HUES6 (cell line): Measurements from ENCODE around the gene TMEM250.

Source experiments
- H3K27ac ChIP-seq: 2 replicates; pipeline ENCODE4 v1.7.0; 2013; ENCODE audit warnings: low read depth, mild to moderate bottlenecking, low read length, inconsistent platforms
- H3K27me3 ChIP-seq: 2 replicates; pipeline ENCODE4 v1.6.1; 2013; ENCODE audit warnings: low read length; ENCODE audit not compliant: control insufficient read depth, insufficient read depth
- H3K36me3 ChIP-seq: 2 replicates; pipeline ENCODE4 v1.6.1; 2013; ENCODE audit warnings: low read length; ENCODE audit not compliant: control insufficient read depth, insufficient read depth
- H3K4me1 ChIP-seq: 2 replicates; pipeline ENCODE4 v1.6.1; 2013; ENCODE audit warnings: low read length; ENCODE audit not compliant: control insufficient read depth, insufficient read depth
- H3K4me3 ChIP-seq: 2 replicates; pipeline ENCODE4 v1.5.1; 2013; ENCODE audit warnings: low read depth, low read length
- H3K9ac ChIP-seq: one replicate; pipeline ENCODE4 v1.6.1; 2013; ENCODE audit warnings: mild to moderate bottlenecking, low read length
- H3K9me3 ChIP-seq: 2 replicates; pipeline ENCODE4 v1.6.1; 2013; ENCODE audit warnings: low read depth, low read length; ENCODE audit not compliant: control insufficient read depth, insufficient read depth

TMEM250 gene

DNA sequence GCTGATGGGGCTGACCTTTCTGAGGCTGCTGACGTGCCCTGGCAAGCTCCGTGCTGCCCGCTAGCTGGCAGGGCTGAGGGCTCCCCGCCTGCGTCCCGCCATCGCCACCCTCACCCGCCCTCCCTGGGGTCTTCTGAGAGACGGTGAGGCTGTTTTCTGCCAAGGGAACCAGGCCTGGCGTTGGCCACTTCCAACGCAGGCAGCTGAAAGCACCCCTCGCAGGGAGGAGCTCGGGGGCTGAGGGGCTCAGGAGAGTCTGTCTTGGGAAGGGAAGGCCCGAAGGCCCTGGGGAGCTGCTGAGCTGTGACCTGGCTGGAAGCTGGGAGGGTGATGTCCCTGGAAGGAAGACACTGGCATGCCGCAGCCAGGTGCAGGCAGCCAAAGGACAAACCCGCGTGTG is 9.8 kb upstream of the TMEM250 start:
- H3K27ac ChIP-seq = no peak overlapping the region
- H3K27me3 ChIP-seq = peaks cover 5% of the 10 kb centered on the region
- H3K9ac ChIP-seq = no peak overlapping the region
- H3K36me3 ChIP-seq = no peaks in the 10 kb centered on the region
- no peaks in the 10 kb centered on the region for H3K9me3 ChIP-seq
- peaks cover 8% of the 10 kb centered on the region for H3K4me1 ChIP-seq
- no peak overlapping the region for H3K4me3 ChIP-seq

DNA sequence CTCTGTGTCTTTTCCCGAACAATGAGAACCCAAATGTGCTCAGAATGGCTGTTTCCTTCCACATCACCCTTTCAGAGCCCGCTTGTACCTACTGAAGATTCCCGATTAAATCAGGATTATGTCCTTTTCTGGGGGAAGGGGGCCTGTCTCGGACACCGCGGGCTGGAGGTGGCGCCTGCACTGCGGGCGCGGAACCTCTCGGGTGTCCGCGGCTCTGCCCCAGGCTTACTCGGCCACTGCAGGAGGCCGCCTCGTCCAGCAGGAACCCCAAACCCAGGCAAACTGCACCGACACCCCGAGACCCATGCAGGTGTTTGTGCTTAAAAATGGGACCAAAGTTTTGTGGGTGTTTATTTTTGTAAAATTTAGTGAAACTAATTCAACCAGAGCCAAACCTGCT is 8.6 kb upstream of the TMEM250 start:
- H3K9ac ChIP-seq = no peak overlapping the region

DNA sequence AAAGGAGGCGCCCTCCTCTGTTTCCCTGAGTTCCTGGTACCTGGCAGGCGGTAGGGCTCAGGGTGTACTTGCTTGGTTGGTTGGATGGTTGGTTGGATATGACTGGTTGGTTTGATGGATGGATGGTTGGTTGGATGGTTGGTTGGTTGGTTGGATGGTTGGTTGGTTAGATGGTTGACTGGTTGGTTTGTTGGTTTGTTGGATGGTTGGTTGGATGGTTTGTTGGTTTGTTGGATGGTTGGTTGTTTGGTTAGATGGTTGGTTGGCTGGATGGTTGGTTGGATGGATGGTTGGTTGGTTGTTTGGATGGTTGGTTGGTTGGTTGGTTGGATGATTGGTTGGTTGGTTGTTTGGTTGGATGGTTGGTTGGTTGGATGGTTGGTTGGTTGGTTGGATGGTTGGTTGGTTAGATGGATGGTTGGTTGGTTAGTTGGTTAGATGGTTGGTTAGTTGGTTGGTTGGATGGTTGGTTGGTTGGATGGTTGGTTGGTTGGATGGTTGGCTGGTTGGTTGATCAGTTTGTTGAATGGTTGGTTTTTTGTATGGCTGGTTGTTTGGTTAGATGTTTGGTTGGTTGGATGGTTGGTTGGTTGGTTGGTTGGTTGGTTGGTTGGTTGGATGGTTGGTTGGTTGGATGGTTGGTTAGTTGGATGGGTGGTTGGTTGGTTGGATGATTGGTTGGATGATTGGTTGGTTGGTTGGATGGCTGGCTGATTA is 6.5 kb upstream of the TMEM250 start:
- Histone ChIP-seq H3K9me3 (no peaks in the 10 kb centered on the region), H3K27me3 (no peaks in the 10 kb centered on the region; the same call in 1 of the 2 replicates), H3K27ac (no peak overlapping the region), H3K4me3 (no peak overlapping the region), H3K36me3 (no peaks in the 10 kb centered on the region), H3K9ac (no peak overlapping the region), H3K4me1 (no peaks in the 10 kb centered on the region; the same call in 1 of the 2 replicates)

More for the DNA sequence above, 8.6 kb upstream of the TMEM250 start:
- Histone ChIP-seq H3K4me3 (no peak overlapping the region), H3K4me1 (peaks cover 8% of the 10 kb centered on the region), H3K27ac (no peak overlapping the region), H3K27me3 (peaks cover 3% of the 10 kb centered on the region), H3K36me3 (no peaks in the 10 kb centered on the region), H3K9me3 (no peaks in the 10 kb centered on the region)

- H3K4me1 ChIP-seq = peaks cover 5% of the 10 kb centered on the region
- no peaks in the 10 kb centered on the region for H3K9me3 ChIP-seq
- H3K36me3 ChIP-seq = no peaks in the 10 kb centered on the region
- no peak overlapping the region for H3K27ac ChIP-seq
- H3K27me3 ChIP-seq = no peaks in the 10 kb centered on the region; the same call in 1 of the 2 replicates
- no peak overlapping the region for H3K9ac ChIP-seq
- peak overlapping the region; percentile 22; the same call in 1 of the 2 replicates for H3K4me3 ChIP-seq
Observed at GRCh38 chr9:136122425-136123383, 4.0 kb upstream of the TMEM250 start.

GRCh38 chr9:136121801-136122200 is 3.1 kb upstream of the TMEM250 start:
- Histone ChIP-seq H3K9me3 (no peaks in the 10 kb centered on the region), H3K27ac (no peak overlapping the region), H3K4me3 (no peak overlapping the region), H3K36me3 (no peaks in the 10 kb centered on the region), H3K4me1 (peaks cover 12% of the 10 kb centered on the region), H3K9ac (no peak overlapping the region), H3K27me3 (no peaks in the 10 kb centered on the region; the same call in 1 of the 2 replicates)

- Histone ChIP-seq H3K27ac (no peak overlapping the region), H3K9me3 (no peaks in the 10 kb centered on the region), H3K9ac (no peak overlapping the region), H3K36me3 (peaks cover 5% of the 10 kb centered on the region), H3K4me3 (no peak overlapping the region), H3K4me1 (peaks cover 12% of the 10 kb centered on the region), H3K27me3 (no peaks in the 10 kb centered on the region; the same call in 1 of the 2 replicates)
Observed at GRCh38 chr9:136120438-136120844, 1.8 kb upstream of the TMEM250 start.

GRCh38 chr9:136119883-136120393 is 1.3 kb upstream of the TMEM250 start:
- peaks cover 10% of the 10 kb centered on the region for H3K36me3 ChIP-seq
- H3K4me3 ChIP-seq = peak overlapping the region; percentile 67
- no peaks in the 10 kb centered on the region; the same call in 1 of the 2 replicates for H3K27me3 ChIP-seq
- peaks cover 12% of the 10 kb centered on the region for H3K4me1 ChIP-seq
- H3K9me3 ChIP-seq = no peaks in the 10 kb centered on the region
- 0 out of 2 replicates have a peak overlapping the region, but pooled peaks have one; percentile 72 for H3K27ac ChIP-seq
- H3K9ac ChIP-seq = peak overlapping the region; percentile 83

- Histone ChIP-seq H3K36me3 (peaks cover 13% of the 10 kb centered on the region), H3K9ac (peak overlapping the region; percentile 83), H3K27me3 (no peaks in the 10 kb centered on the region; the same call in 1 of the 2 replicates), H3K27ac (peak overlapping the region; percentile 72; the same call in 1 of the 2 replicates), H3K4me3 (peak overlapping the region; percentile 67), H3K9me3 (no peaks in the 10 kb centered on the region), H3K4me1 (peaks cover 12% of the 10 kb centered on the region)
Observed at GRCh38 chr9:136119061-136119882, 597 bp upstream of the TMEM250 start.

DNA sequence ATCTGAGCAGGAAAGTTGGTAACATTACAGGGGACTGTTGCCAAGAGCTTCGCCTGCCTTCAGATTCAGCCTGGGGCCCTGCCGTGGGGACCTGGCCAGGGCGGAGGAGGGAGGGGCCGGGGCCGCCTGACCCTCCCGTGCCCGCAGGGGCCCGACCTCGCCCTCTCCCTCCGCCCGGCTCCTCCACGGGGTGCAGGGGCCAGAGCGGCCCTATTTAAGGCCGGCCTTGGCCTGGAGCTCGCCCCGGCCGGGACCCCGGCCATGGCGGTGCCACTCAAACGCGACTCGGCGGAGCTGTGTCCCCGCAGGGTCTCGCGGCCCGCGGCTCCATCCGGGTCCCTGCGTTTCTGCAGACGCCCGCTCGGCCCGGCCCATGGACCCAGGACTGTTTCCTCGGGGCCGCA is 757 bp downstream of the TMEM250 start:
- Histone ChIP-seq H3K9ac (peak overlapping the region; percentile 83), H3K4me1 (peaks cover 12% of the 10 kb centered on the region), H3K27ac (peak overlapping the region; percentile 87; the same call in 1 of the 2 replicates), H3K4me3 (peak overlapping the region; percentile 67), H3K9me3 (no peaks in the 10 kb centered on the region), H3K27me3 (no peaks in the 10 kb centered on the region; the same call in 1 of the 2 replicates), H3K36me3 (peaks cover 13% of the 10 kb centered on the region)

DNA sequence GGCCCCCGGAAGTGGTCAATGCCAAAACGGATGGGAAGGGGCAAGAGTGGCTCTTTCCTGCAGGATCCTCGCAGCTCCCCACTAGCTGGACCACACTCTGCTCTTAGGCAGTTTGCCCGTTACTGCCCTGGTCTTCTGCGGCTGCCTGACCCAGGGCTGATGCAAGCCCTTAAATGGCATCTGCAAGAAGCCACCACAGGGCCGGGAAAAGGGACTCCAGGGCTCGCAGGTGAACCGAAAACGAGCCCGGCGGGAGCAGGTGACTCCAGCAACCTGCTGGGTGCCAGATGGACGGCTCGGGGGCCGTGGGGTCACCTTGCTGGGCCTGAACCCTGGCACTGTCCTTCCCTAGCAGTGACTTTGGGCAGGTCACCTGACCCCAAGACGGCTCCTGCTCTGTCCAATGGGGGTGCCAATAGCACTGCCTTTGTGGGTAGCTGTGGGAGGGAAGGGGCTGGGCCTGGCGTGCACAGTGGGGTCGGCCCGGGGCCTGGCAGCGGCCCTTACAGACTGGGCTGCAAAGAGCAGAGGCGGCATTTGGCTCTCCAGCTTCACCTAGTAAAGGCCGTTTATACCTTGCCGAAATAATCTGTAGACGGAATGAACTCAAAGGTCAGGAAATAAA is 1.3 kb downstream of the TMEM250 start:
- H3K9me3 ChIP-seq = no peaks in the 10 kb centered on the region
- no peaks in the 10 kb centered on the region for H3K27me3 ChIP-seq
- H3K9ac ChIP-seq = peak overlapping the region; percentile 83
- H3K4me1 ChIP-seq = peaks cover 12% of the 10 kb centered on the region
- H3K4me3 ChIP-seq = peak overlapping the region; percentile 67
- H3K36me3 ChIP-seq = peaks cover 13% of the 10 kb centered on the region
- H3K27ac ChIP-seq = peak overlapping the region; percentile 87; the same call in 1 of the 2 replicates
